ENCODE measurements around the gene NOP9.

DNA sequence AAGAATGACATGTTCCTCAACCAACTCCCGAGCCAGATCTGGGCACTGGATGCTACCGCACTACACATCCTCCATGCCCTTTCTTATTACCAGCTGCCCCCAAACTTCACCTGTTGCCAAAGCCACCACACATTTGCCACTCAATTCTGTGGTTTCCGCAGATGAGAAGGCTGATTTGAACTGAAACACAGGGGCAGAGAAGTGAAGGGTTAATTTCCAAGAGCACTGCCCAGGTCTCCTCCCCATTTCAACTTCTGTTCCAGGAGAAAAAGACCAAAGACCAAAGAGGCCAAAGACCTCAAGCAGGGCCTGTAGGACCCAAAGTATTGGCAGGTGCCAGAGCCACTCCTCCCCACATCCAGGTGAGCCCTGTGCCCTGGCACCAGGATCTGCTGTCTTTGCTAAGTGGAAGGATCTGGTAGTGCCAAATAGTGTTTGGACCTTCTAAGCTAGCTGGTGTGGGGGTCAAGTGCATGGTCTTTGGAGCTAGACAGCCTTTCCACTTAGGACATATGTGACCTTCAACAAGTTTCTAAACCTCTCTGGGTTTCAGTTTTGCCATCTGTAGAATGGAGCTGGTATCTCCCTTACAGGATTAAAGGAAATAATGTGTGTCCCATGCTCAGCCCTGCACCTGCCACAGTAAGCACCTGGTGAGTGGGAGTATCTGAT is 8.1 kb upstream of the NOP9 start:
- no peak for TF ChIP-seq POLR2A (IDR thresholded peaks at IDR 0.05)
- TF ChIP-seq, protein P1, sequence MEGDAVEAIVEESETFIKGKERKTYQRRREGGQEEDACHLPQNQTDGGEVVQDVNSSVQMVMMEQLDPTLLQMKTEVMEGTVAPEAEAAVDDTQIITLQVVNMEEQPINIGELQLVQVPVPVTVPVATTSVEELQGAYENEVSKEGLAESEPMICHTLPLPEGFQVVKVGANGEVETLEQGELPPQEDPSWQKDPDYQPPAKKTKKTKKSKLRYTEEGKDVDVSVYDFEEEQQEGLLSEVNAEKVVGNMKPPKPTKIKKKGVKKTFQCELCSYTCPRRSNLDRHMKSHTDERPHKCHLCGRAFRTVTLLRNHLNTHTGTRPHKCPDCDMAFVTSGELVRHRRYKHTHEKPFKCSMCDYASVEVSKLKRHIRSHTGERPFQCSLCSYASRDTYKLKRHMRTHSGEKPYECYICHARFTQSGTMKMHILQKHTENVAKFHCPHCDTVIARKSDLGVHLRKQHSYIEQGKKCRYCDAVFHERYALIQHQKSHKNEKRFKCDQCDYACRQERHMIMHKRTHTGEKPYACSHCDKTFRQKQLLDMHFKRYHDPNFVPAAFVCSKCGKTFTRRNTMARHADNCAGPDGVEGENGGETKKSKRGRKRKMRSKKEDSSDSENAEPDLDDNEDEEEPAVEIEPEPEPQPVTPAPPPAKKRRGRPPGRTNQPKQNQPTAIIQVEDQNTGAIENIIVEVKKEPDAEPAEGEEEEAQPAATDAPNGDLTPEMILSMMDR (IDR thresholded peaks at IDR 0.05): no peak
